Esophagus muscularis mucosa (tissue), 4 donors: Measurements from ENCODE around the gene UBE2QL1. TPM values are rescaled to one million over a fixed set of nuclear protein-coding genes. Genes with fewer than 3 reads are reported as not detected.

Experiments used
- DNase-seq: peaks from one replicate; pipeline ENCODE4 v3.0.0-alpha.2; 2017; ENCODE audit errors: extremely low spot score
- H3K27ac ChIP-seq, 4 donors: fragments of 200-600 bp; sonication (generic); replicated peaks in 1 of 4; 1 replicate in 3 of 4; 2 replicates in 1 of 4; pipeline ENCODE4 v1.5.1; 2016 to 2019; ENCODE audit warnings: mild to moderate bottlenecking in 1 of 4
- H3K27me3 ChIP-seq, 4 donors: fragments of 200-600 bp; sonication (generic); one replicate each; pipeline versions ENCODE4 v1.5.1 to v1.6.0; 2016 to 2019
- H3K36me3 ChIP-seq, 4 donors: fragments of 200-600 bp; sonication (generic); one replicate each; pipeline ENCODE4 v1.5.1; 2016 to 2019
- H3K4me1 ChIP-seq, 4 donors: fragments of 200-600 bp; sonication (generic); one replicate each; pipeline ENCODE4 v1.5.1; 2016 to 2019
- H3K4me3 ChIP-seq, 4 donors: fragments of 200-600 bp; sonication (generic); 1 replicate in 2 of 4; 2 replicates in 2 of 4; pipeline ENCODE4 v1.5.1; 2016 to 2019; ENCODE audit warnings: mild to moderate bottlenecking in 4 of 4, moderate library complexity in 1 of 4
- H3K9me3 ChIP-seq, 4 donors: fragments of 200-600 bp; sonication (generic); 1 replicate in 3 of 4; 2 replicates in 1 of 4; pipeline ENCODE4 v1.5.1; 2016 to 2019
- CTCF ChIP-seq, 3 experiments: fragments of 200-600 bp in 2 of 3; fragments of 450-650 bp in 1 of 3; sonication (generic) in 2 of 3; IDR thresholded peaks; one replicate each; pipeline ENCODE4 v1.5.1; 2017 to 2019; ENCODE audit warnings: antibody characterized with exemption in 3 of 3, mild to moderate bottlenecking in 2 of 3, moderate library complexity in 1 of 3
- EP300 ChIP-seq: sonication (generic); formaldehyde crosslinking; IDR thresholded peaks from one replicate; pipeline ENCODE4 v1.6.1; 2017; ENCODE audit warnings: antibody characterized with exemption
- POLR2A ChIP-seq: fragments of 450-650 bp; IDR thresholded peaks from one replicate; pipeline ENCODE4 v1.6.1; 2017; ENCODE audit warnings: antibody characterized with exemption, moderate library complexity, mild to moderate bottlenecking, low read depth
- POLR2AphosphoS5 ChIP-seq, 2 donors: sonication (generic); formaldehyde crosslinking; IDR thresholded peaks; one replicate each; pipeline ENCODE4 v1.6.1; 2017; ENCODE audit warnings: antibody characterized with exemption in 2 of 2
- WGBS: methylation state at CpG from one replicate; pipeline ENCODE4 v1.1.5; 2018; 5-methylcytosine and 5-hydroxymethylcytosine counted together
- intact Hi-C: fragments of 100-400 bp; cut with DNase I; formaldehyde crosslinking; loops from one replicate; pipeline ENCODE4 v1.15.1; 2023
- total RNA-seq, 4 donors: library from RNA; depleted of rRNA; stranded (reverse); fragments of >200 nt; gene quantifications; one replicate each; pipeline versions ENCODE4 v1.1.0 to v1.2.1, GENCODE V29; 2016

The UBE2QL1 gene
- total RNA-seq, 4 donors from 2014 or later: under 0.01 to 1.6 (median 0.82) TPM

GRCh38 chr5:6491196-6491918 is 42.7 kb downstream of the UBE2QL1 start:
- H3K36me3 ChIP-seq: peaks cover 0 to 9% (median 0%) of the 10 kb centered on the region in 4 donors
- DNase-seq: no peak
- H3K9me3 ChIP-seq: no peaks in the 10 kb centered on the region
- intact Hi-C loops: no loop called here
- H3K4me1 ChIP-seq: peaks cover 0 to 5% (median 0%) of the 10 kb centered on the region in 4 donors
- H3K27me3 ChIP-seq: peaks cover 0 to 29% (median 0%) of the 10 kb centered on the region in 4 donors
- no peak overlapping the region for H3K4me3 ChIP-seq
- no peak overlapping the region for H3K27ac ChIP-seq
- 79% methylated on average over 32 of the region's 32 CpGs for WGBS
- TF ChIP-seq POLR2AphosphoS5 (IDR thresholded peaks at IDR 0.05) (no peak), POLR2A (no peak), CTCF (IDR thresholded peaks at IDR 0.05) (no peak)

- intact Hi-C loops: no loop called here
- Histone ChIP-seq H3K4me3 (no peak overlapping the region), H3K36me3 (peaks cover 0 to 9% (median 0%) of the 10 kb centered on the region in 4 donors), H3K27ac (no peak overlapping the region), H3K27me3 (peaks cover 0 to 29% (median 0%) of the 10 kb centered on the region in 4 donors), H3K9me3 (no peaks in the 10 kb centered on the region), H3K4me1 (peaks cover 0 to 5% (median 0%) of the 10 kb centered on the region in 4 donors)
- no peak for DNase-seq
- TF ChIP-seq EP300 (no peak), CTCF (IDR thresholded peaks at IDR 0.05) (no peak)
- 86% methylated on average over 13 of the region's 13 CpGs for WGBS
Observed at GRCh38 chr5:6491919-6492290, 43.2 kb downstream of the UBE2QL1 start.

- Histone ChIP-seq H3K4me1 (peaks cover 0 to under 1% (median 0%) of the 10 kb centered on the region in 4 donors), H3K27me3 (peaks cover 0 to 29% (median 0%) of the 10 kb centered on the region in 4 donors), H3K27ac (no peak overlapping the region), H3K9me3 (no peaks in the 10 kb centered on the region), H3K36me3 (peaks cover 0 to 9% (median 0%) of the 10 kb centered on the region in 4 donors), H3K4me3 (no peak overlapping the region)
- intact Hi-C loops: no loop called here
- DNase-seq: no peak
- TF ChIP-seq POLR2AphosphoS5 (IDR thresholded peaks at IDR 0.05): no peak
- no peak for TF ChIP-seq CTCF (IDR thresholded peaks at IDR 0.05)
- no peak for TF ChIP-seq EP300
- TF ChIP-seq POLR2A: no peak
- 80% methylated on average over 4 of the region's 4 CpGs for WGBS
Observed at GRCh38 chr5:6492934-6493333, 44.3 kb downstream of the UBE2QL1 start.

GRCh38 chr5:6493681-6494454 is 45.2 kb downstream of the UBE2QL1 start:
- no peak for TF ChIP-seq EP300
- TF ChIP-seq POLR2A: no peak
- no peak for TF ChIP-seq POLR2AphosphoS5 (IDR thresholded peaks at IDR 0.05)
- no peak for TF ChIP-seq CTCF (IDR thresholded peaks at IDR 0.05)
- H3K27me3 ChIP-seq: peaks cover 0 to 29% (median 0%) of the 10 kb centered on the region in 4 donors
- WGBS: 98% methylated on average over 9 of the region's 9 CpGs
- H3K36me3 ChIP-seq: peaks cover 0 to 9% (median 0%) of the 10 kb centered on the region in 4 donors
- no peaks in the 10 kb centered on the region for H3K9me3 ChIP-seq
- intact Hi-C loops: no loop called here
- no peak overlapping the region for H3K27ac ChIP-seq
- DNase-seq: no peak
- no peaks in the 10 kb centered on the region for H3K4me1 ChIP-seq
- H3K4me3 ChIP-seq: no peak overlapping the region
